Type B pancreatic cell (in vitro differentiated cells): ENCODE data around the gene NGEF. TPM values are rescaled to one million over a fixed set of nuclear protein-coding genes. Genes with fewer than 3 reads are reported as not detected.

ENCODE experiments used
- DNase-seq: peaks from one replicate; pipeline ENCODE4 v3.0.0; 2021; ENCODE audit warnings: mixed read lengths; ENCODE audit not compliant: unreplicated experiment; ENCODE audit errors: extremely low spot score
- H3K27ac Mint-ChIP-seq: 2 replicates; pipeline ENCODE4 v1.8.0; 2021; ENCODE audit warnings: mild to moderate bottlenecking, mixed read lengths
- H3K27me3 Mint-ChIP-seq: 2 replicates; pipeline ENCODE4 v1.8.0; 2021; ENCODE audit warnings: mixed read lengths
- H3K36me3 Mint-ChIP-seq: 2 replicates; pipeline ENCODE4 v1.8.0; 2021; ENCODE audit warnings: mixed read lengths
- H3K4me1 Mint-ChIP-seq: one replicate; pipeline ENCODE4 v1.8.0; 2021; ENCODE audit warnings: mixed read lengths; ENCODE audit not compliant: unreplicated experiment
- H3K4me3 Mint-ChIP-seq: 2 replicates; pipeline ENCODE4 v1.8.0; 2021; ENCODE audit warnings: mild to moderate bottlenecking, mixed read lengths
- H3K9me3 Mint-ChIP-seq: 2 replicates; pipeline ENCODE4 v1.8.0; 2021; ENCODE audit warnings: mixed read lengths
- total RNA-seq: library from RNA; stranded (reverse); gene quantifications from 2 replicates; pipeline ENCODE4 v1.2.1, GENCODE V29; 2021; ENCODE audit warnings: low replicate concordance
- TF ChIP-seq, protein P1 (sequence below): fragments of 200-600 bp; sonication (generic); conservative IDR thresholded peaks from 2 replicates; pipeline ENCODE4 v1.5.0; 2021; ENCODE audit warnings: antibody characterized with exemption, mild to moderate bottlenecking

Gene NGEF
- total RNA-seq, 1 donor from 2014 or later: 20.7 TPM

DNA sequence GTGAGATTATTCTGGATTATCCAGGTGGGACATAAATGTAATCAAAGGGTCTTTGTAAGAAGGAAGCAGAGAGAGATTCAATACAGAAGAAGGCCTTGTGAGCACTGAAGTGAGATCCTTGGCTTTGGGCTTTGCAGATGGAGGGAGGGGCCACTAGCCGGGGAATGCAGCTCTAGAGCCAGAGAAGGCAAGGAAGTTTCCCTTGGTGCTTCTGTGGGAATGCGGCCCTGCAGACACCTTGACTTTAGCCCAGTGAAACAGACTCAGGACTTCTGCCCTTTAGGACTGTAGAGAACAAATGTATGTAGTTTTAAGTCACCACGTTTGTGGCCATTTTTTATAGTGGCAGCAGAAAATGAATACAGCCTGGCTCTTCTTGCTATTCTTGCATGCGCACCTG lies 27.5 kb upstream of the NGEF start:
- Mint-ChIP-seq H3K4me1 (no peaks in the 10 kb centered on the region), H3K9me3 (no peaks in the 10 kb centered on the region), H3K36me3 (no peaks in the 10 kb centered on the region), H3K27me3 (peaks cover 3% of the 10 kb centered on the region), H3K27ac (no peak overlapping the region), H3K4me3 (no peak overlapping the region)
- no peak for DNase-seq
- TF ChIP-seq, protein P1, sequence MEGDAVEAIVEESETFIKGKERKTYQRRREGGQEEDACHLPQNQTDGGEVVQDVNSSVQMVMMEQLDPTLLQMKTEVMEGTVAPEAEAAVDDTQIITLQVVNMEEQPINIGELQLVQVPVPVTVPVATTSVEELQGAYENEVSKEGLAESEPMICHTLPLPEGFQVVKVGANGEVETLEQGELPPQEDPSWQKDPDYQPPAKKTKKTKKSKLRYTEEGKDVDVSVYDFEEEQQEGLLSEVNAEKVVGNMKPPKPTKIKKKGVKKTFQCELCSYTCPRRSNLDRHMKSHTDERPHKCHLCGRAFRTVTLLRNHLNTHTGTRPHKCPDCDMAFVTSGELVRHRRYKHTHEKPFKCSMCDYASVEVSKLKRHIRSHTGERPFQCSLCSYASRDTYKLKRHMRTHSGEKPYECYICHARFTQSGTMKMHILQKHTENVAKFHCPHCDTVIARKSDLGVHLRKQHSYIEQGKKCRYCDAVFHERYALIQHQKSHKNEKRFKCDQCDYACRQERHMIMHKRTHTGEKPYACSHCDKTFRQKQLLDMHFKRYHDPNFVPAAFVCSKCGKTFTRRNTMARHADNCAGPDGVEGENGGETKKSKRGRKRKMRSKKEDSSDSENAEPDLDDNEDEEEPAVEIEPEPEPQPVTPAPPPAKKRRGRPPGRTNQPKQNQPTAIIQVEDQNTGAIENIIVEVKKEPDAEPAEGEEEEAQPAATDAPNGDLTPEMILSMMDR: no peak

DNA sequence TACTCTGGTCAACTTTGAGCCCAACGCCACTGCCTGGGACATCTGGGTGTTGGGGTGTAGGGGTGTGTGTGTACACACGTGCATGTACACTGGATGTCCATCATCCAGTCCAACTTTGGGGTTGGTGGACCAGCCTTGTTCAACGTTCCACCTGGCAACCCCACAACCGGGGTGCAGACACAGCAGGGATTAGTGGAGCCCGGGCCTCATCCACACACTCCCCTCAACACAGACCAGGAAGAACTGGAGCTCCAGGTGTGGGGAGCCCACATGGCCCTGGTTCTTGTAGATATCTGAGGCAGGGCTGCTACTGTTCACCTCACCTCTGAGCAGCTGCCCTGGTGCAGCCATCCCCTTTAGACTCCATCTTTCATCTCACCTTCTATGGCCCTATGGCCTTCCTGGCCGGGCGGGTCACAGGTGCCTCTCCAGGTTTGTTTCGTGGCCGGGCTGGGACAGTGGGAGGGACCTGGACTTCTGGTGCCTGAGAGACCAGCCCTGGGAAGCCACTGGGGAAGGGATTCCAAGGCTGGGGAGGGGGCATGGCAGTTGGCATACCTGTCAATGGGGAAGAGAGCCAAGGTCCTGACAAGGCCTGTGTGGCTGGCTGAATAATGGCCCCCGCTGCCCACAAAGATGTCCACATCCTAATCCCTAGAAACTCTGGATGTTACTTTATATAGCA lies 26.9 kb upstream of the NGEF start:
- Mint-ChIP-seq H3K4me1 (no peaks in the 10 kb centered on the region), H3K27ac (no peak overlapping the region), H3K9me3 (no peaks in the 10 kb centered on the region), H3K4me3 (no peak overlapping the region), H3K36me3 (no peaks in the 10 kb centered on the region), H3K27me3 (peaks cover under 1% of the 10 kb centered on the region)
- DNase-seq: no peak
- TF ChIP-seq, protein P1: no peak

DNA sequence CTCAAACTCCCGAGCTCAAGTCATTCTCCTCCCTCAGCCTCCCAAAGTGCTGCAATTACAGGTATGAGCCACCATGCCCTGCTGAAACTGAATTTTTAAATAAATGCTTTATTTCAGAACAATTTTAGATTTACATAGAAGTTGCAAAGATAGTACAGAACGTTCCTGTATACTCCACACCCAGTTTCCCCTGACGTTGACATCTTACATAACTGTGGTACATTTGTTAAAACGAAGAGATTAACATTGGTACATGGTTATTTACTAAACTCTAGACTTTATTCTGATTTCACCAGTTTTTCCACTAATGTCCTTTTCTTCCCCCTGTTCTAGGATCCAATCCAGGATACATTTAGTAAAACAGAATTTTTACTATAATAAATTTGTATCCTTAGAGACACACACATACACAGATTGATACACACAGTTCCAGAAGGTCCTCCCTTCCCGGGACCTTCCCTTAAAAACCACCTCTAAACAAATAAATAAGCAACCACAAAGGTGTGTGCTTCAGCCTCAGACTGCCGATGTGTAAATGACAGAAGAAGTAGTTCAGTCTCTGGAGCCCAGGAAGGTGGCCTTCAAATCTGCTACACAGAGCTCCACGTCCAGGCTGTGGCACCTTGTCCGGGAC lies 26.3 kb upstream of the NGEF start:
- Mint-ChIP-seq H3K4me3 (no peak overlapping the region), H3K27me3 (no peaks in the 10 kb centered on the region), H3K36me3 (no peaks in the 10 kb centered on the region), H3K4me1 (no peaks in the 10 kb centered on the region), H3K27ac (no peak overlapping the region), H3K9me3 (no peaks in the 10 kb centered on the region)
- DNase-seq: no peak
- TF ChIP-seq, protein P1: no peak

DNA sequence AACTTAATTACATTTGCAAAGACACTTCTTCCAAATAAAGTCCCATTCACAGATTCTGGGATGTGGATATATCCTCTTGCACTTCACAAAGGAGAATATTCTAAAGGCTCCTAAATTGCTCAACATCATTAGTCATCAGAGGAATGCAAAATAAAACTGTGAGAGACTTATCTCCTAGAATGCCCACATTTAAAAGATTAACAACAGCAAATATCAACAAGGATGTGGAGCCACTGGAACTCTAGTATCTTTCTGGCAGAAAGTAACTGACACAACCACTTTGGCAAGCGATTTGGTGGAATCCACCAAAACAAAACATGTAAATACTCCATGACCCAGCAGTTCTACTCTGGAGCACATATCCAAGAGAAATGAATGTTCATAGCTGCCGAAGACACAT lies 24.0 kb upstream of the NGEF start:
- TF ChIP-seq, protein P1: no peak
- Mint-ChIP-seq H3K9me3 (no peaks in the 10 kb centered on the region), H3K4me3 (no peak overlapping the region), H3K4me1 (no peaks in the 10 kb centered on the region), H3K27me3 (no peaks in the 10 kb centered on the region), H3K36me3 (no peaks in the 10 kb centered on the region), H3K27ac (no peak overlapping the region)
- no peak for DNase-seq

DNA sequence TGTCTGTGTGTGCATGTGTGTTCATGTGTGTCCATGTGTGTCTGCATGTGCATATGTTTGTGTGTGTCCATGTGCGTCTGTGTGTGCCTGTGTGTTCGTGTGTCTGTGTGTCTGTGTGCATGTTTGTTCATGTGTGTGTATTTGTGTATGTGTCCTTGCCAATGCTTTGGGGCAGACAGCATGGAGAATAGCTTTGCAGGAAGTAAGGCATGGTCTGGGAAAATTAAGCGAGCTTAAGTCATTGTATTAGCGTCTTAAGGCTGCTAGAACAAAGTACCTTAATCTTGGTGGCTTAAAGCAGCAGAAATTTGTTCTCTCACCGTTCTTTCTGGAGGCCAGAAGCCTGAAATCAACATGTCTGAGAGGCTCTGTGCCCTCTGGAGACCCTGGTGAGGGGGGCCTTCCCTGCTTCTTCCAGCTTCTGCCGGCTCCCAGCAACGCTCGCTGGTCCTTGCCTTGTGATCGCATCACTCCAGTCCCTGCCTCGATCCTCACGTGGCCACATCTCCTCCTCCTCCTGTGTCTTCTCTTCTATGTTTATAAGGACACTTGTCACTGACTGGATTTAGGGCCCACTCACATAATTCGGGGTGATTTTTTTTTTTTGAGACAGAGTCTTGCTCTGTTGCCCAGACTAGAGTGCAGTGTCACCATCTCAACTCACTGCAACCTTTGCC lies 23.2 kb upstream of the NGEF start:
- no peaks in the 10 kb centered on the region for H3K9me3 Mint-ChIP-seq
- no peaks in the 10 kb centered on the region for H3K36me3 Mint-ChIP-seq
- DNase-seq: no peak
- H3K4me3 Mint-ChIP-seq: no peak overlapping the region
- H3K27me3 Mint-ChIP-seq: no peaks in the 10 kb centered on the region
- peaks cover 1% of the 10 kb centered on the region for H3K4me1 Mint-ChIP-seq
- H3K27ac Mint-ChIP-seq: no peak overlapping the region
- TF ChIP-seq, protein P1: no peak
